Esophagus (tissue), 2 donors: ENCODE results near the gene SLC4A1AP. TPM values are rescaled to one million over a fixed set of nuclear protein-coding genes. Genes with fewer than 3 reads are reported as not detected.
"Not testable (repeated sequence)": the region's sequence is repeated elsewhere in the genome, so short reads cannot be mapped to it uniquely, and the experiment has no call there.

Source experiments
- H3K27ac ChIP-seq, 2 donors: one replicate each; pipeline ENCODE4 v1.5.1; 2013; ENCODE audit warnings: low read depth in 2 of 2, mild to moderate bottlenecking in 2 of 2, inconsistent platforms in 1 of 2, low read length in 1 of 2, moderate library complexity in 1 of 2
- H3K27me3 ChIP-seq, 2 donors: one replicate each; pipeline ENCODE4 v1.6.1; 2013; ENCODE audit warnings: low read length in 2 of 2, control low read depth in 1 of 2, mild to moderate bottlenecking in 1 of 2; ENCODE audit not compliant: insufficient read depth in 2 of 2, control insufficient read depth in 1 of 2
- H3K36me3 ChIP-seq, 2 donors: one replicate each; pipeline ENCODE4 v1.6.1; 2013; ENCODE audit warnings: low read length in 1 of 2; ENCODE audit not compliant: control insufficient read depth in 2 of 2, insufficient read depth in 2 of 2
- H3K4me1 ChIP-seq, 2 donors: one replicate each; pipeline ENCODE4 v1.6.1; 2013; ENCODE audit warnings: low read length in 1 of 2; ENCODE audit not compliant: control insufficient read depth in 2 of 2, insufficient read depth in 2 of 2
- H3K4me3 ChIP-seq, 2 donors: one replicate each; pipeline ENCODE4 v1.5.1; 2013; ENCODE audit warnings: low read length in 2 of 2, mild to moderate bottlenecking in 2 of 2, low read depth in 1 of 2, moderate library complexity in 1 of 2
- H3K9me3 ChIP-seq, 2 donors: one replicate each; pipeline ENCODE4 v1.6.1; 2013; ENCODE audit warnings: mild to moderate bottlenecking in 2 of 2, low read depth in 1 of 2, low read length in 1 of 2, moderate library complexity in 1 of 2; ENCODE audit not compliant: control insufficient read depth in 2 of 2, insufficient read depth in 1 of 2
- WGBS, 2 donors: extraction: QIAGEN DNeasy Blood & Tissue Kit; methylation state at CpG; one replicate each; pipeline ENCODE4 v1.1.7; 2013; 5-methylcytosine and 5-hydroxymethylcytosine counted together
- polyA plus RNA-seq, 2 donors: library from polyadenylated mRNA; stranded (reverse); fragments of 200-250 nt; gene quantifications; one replicate each; pipeline ENCODE4 v1.2.3, GENCODE V29; 2013
- donor health status: healthy with polysubstance abuse.
- donor health status: Bipolar disorder and iron deficiency.

SLC4A1AP gene
- polyA plus RNA-seq, 2 donors, result 10.0 to 15.1 TPM

DNA sequence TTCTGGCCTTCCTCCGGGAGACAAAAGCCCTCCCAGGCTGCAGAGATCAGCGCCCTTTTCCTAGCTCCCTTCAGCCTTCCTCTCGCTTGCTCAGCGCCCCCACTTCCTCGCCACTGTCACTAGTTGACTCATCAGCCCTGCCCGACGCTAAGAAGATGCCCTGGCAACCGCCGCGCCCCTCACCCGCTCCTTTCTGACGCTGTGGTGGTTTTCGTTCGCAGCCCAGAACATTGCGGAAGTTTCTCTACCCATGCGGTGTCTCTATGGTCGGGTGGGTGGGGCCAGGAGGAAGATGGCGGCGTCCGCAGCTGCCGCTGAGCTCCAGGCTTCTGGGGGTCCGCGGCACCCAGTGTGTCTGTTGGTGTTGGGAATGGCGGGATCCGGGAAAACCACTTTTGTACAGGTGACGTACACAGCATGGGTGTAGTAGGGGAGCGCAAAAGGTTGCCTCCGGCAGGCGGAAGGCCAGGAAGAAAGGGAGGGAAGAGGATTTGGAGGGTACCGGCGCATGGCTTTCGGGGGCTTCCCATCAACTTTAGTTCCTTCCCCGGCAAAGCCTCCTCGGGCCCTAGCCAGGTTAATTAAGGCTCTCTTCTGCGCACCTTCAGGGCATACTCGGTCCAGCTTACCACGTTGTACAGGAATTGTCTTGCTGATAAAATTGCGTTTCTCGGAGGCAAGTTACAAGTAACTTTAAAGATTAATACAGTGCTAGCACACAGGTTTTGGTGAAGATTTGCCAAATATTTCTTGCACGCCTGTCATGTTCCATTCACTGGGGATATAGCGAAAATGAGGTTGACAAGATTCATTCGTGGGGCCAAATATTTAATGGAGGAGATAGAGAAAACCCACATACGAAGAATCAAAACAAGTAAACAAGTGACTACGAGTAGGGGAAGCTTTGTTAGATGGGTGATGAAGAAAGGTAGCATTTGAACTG lies 34.7 kb upstream of the SLC4A1AP start, which contains the start of the genes CCDC121 and GPN1:
TSS of gene CCDC121 (minus strand) at position 246 of the 943 bp plus-strand sequence. CDS start 1,213 bp downstream, outside the sequence.
TSS of gene GPN1 (plus strand) at position 284 of the 943 bp plus-strand sequence. CDS start at position 293, 9 bp downstream.
- Histone ChIP-seq H3K4me1 (peaks cover 0 to 2% of the 10 kb centered on the region in 2 donors), H3K36me3 (peaks cover 2 to 5% of the 10 kb centered on the region in 2 donors), H3K9me3 (no peaks in the 10 kb centered on the region), H3K4me3 (peak within 1 kb of the TSS; percentile 72 to 76), H3K27ac (peak within 1 kb of the TSS; percentile 74 to 91), H3K27me3 (no peaks in the 10 kb centered on the region)
- WGBS, 2 donors, result 0 to 1% methylated on average over 44 of the region's 44 CpGs

DNA sequence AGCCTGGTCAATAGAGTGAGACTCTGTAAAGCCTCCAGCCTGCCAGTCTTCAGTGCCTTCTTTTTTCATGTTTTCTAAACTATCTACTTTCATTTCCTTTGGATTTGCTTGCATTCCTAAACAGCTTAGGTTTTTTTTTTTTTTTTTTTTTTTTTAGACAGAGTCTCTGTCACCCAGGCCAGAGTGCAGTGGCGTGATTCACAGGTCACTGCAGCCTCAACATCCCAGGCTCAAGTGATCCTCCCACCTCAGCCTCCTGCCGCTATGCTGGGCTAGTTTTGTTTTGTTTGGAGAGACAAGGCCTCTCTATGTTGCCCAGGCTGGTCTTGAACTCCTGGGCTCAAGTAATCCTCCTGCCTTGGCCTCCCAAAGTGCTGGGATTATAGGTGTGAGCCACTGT lies 33.4 kb upstream of the SLC4A1AP start:
- not testable (repeated sequence) for H3K4me3 ChIP-seq, H3K9me3 ChIP-seq, H3K27me3 ChIP-seq, H3K27ac ChIP-seq, H3K36me3 ChIP-seq, H3K4me1 ChIP-seq
- WGBS, 2 donors, result 93 to 97% methylated on average over 2 of the region's 2 CpGs

GRCh38 chr2:27634291-27634690 lies 29.4 kb upstream of the SLC4A1AP start:
- peaks cover 0 to 2% of the 10 kb centered on the region in 2 donors for H3K4me1 ChIP-seq
- H3K9me3 ChIP-seq, result no peaks in the 10 kb centered on the region
- peaks cover 5 to 12% of the 10 kb centered on the region in 2 donors for H3K36me3 ChIP-seq
- no peaks in the 10 kb centered on the region for H3K27me3 ChIP-seq
- H3K4me3 ChIP-seq, result no peak overlapping the region
- no peak overlapping the region for H3K27ac ChIP-seq
- 96% methylated on average over 2 of the region's 2 CpGs for WGBS, 2 donors

DNA sequence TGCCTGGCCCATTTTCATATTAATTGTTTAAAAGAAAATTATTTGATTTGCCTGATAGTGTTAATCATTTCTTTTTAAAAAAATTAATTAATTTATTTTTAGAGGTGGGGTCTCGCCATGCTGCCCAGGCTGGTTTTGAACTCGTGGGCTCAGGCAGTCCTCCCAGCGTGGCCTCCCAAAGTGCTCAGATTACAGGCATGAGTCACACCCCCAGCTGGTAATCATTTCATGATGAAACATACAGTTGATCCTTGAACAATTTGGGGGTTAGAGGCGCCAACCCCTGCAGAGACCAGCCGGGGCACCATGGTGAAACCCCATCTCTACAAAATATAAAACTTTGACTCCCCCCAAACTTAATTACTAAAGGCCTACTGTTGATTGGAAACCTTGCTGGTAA lies 26.9 kb upstream of the SLC4A1AP start:
- H3K36me3 ChIP-seq, result peaks cover 6 to 17% of the 10 kb centered on the region in 2 donors
- 90% methylated on average over 5 of the region's 5 CpGs for WGBS, 2 donors
- no peaks in the 10 kb centered on the region for H3K27me3 ChIP-seq

GRCh38 chr2:27638037-27638637 lies 25.6 kb upstream of the SLC4A1AP start:
- H3K27me3 ChIP-seq, result no peaks in the 10 kb centered on the region
- H3K36me3 ChIP-seq, result peaks cover 9 to 15% of the 10 kb centered on the region in 2 donors
- no peak overlapping the region for H3K27ac ChIP-seq
- H3K9me3 ChIP-seq, result no peaks in the 10 kb centered on the region
- WGBS, 2 donors, result 64 to 66% methylated on average over 3 of the region's 3 CpGs
- no peaks in the 10 kb centered on the region for H3K4me1 ChIP-seq
- H3K4me3 ChIP-seq, result no peak overlapping the region

More for the DNA sequence above, 26.9 kb upstream of the SLC4A1AP start:
- no peak overlapping the region for H3K4me3 ChIP-seq
- H3K27ac ChIP-seq, result no peak overlapping the region
- no peaks in the 10 kb centered on the region for H3K4me1 ChIP-seq
- no peaks in the 10 kb centered on the region for H3K9me3 ChIP-seq

DNA sequence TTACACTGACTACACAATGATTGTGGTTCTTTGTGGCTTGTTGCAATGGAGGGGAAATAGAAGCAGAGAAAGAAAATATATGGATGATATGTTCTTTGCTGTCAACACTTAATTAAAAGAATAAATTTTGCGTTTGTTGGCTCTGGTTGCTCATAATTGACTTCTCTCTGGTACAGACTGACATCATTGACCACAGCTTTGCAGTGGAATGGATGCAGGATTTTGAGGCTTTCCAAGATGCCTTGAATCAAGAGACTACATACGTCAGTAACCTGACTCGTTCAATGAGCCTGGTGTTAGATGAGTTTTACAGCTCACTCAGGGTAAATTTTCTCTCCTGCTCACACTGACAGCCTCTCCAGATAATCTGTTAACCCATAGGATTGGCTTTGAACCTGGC lies 25.0 kb upstream of the SLC4A1AP start:
- H3K4me1 ChIP-seq, result no peaks in the 10 kb centered on the region
- H3K27me3 ChIP-seq, result no peaks in the 10 kb centered on the region
- no peaks in the 10 kb centered on the region for H3K9me3 ChIP-seq
- H3K36me3 ChIP-seq, result peaks cover 9 to 15% of the 10 kb centered on the region in 2 donors
- 55 to 61% methylated on average over 3 of the region's 3 CpGs for WGBS, 2 donors
- no peak overlapping the region for H3K27ac ChIP-seq
- no peak overlapping the region for H3K4me3 ChIP-seq

GRCh38 chr2:27640722-27641245 lies 22.9 kb upstream of the SLC4A1AP start:
- Histone ChIP-seq H3K9me3 (no peaks in the 10 kb centered on the region), H3K27me3 (no peaks in the 10 kb centered on the region), H3K4me1 (no peaks in the 10 kb centered on the region), H3K36me3 (peaks cover 6 to 9% of the 10 kb centered on the region in 2 donors), H3K4me3 (no peak overlapping the region), H3K27ac (no peak overlapping the region)
- 77 to 93% methylated on average over 2 of the region's 2 CpGs for WGBS, 2 donors

DNA sequence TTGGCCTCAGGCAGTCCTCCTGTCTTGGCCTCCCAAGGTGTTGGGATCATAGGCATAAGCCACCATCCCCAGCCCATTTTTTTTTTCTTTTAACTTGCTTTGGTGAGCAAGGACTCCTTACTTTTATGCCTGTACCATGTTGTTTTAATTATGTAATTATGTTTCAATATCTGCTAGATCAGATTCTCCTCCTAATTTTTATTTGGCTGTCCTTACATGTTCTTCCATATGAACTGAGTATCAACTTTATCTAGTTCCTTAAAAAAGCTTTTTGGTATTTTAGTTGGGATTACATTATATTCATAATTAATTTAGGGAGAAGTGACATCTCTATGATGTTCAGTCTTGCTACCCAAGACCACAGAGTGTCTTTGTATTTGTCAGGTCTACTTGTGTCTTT lies 18.5 kb upstream of the SLC4A1AP start:
- Histone ChIP-seq H3K27ac (no peak overlapping the region), H3K4me1 (no peaks in the 10 kb centered on the region), H3K27me3 (no peaks in the 10 kb centered on the region), H3K9me3 (no peaks in the 10 kb centered on the region), H3K36me3 (peaks cover 3 to 11% of the 10 kb centered on the region in 2 donors), H3K4me3 (no peak overlapping the region)

- H3K36me3 ChIP-seq, result peaks cover 0 to 13% of the 10 kb centered on the region in 2 donors
- no peak overlapping the region for H3K4me3 ChIP-seq
- no peaks in the 10 kb centered on the region for H3K27me3 ChIP-seq
- no peak overlapping the region for H3K27ac ChIP-seq
- H3K4me1 ChIP-seq, result no peaks in the 10 kb centered on the region
- H3K9me3 ChIP-seq, result no peaks in the 10 kb centered on the region
These were observed 16.4 kb upstream of the SLC4A1AP start for GRCh38 chr2:27647289-27647688.
